DMS 273 treated with DMSO at 0.1 percent for 48 hours (cell line): ENCODE data around the gene TIGAR.

ENCODE experiments used
- DNase-seq: peaks from one replicate; lab custom pipeline; 2025; lab: John Stamatoyannopoulos, UW

TIGAR gene

DNA sequence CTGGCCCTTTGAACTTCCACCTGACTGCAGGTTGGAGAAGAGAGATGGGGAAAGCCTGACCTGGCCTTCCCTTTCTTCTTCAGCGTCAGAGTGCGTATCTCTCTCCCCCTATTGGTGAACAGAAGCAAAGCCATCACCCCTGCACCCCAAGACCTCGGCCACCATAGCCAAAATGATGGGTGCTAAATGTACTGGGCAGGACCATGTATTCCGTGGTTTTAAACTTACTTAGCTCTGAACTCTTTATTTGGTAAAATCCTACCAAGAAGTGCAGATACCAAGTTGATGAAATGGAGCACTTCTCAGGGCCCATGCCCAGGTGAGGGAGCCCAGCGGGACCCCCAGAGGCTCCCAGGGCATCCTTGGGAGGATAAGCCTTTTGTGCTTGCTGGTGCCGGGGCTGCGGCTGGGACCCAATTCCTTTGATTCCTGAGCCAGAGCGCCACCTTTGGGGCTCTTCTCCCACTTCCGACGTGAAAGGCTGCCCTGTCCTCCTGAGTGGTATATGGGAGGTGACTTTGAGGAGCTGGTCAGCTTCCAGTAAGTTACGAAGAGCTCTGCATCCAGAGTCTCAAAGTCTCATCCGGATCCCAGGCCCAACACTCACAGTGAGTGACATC lies 38.0 kb upstream of the TIGAR start:
- no peak for DNase-seq

DNA sequence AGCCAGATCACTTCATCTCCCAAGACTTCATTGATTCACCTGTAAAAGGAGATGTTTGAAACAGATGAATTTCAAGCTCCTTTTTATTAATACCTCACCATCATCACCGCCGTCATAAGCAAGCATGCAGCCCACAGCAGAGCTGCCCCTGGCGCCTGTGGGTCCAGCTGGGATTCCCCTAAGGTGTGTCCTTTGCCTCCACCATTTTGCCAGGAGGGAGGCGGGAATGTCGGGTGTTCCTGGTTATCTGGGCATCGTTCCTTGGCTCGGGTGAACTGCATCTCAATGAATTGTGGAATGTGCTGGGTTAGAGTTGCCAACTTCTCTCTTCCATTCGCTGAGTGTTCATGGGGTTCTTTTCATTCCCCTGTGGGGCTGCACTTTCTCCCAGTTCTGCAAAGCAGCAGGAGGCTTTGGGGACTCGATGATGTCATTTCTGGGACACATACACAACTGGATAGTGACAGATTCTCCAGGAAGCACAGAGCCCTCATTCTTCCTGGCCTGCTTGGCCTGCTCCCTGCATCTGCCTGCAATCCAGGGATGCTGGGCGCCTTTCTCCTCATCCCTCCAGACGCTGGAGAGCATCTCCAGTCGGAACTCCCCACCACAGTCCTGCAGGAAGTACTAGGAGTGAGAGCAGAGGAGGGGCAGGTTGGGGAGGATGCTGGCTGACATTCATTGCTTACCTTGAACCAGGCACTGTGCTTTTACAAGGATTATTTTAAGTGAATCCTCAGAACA lies 37.3 kb upstream of the TIGAR start:
- no peak for DNase-seq

- DNase-seq, result no peak
These were observed 36.7 kb upstream of the TIGAR start for GRCh38 chr12:4284306-4284705.

DNA sequence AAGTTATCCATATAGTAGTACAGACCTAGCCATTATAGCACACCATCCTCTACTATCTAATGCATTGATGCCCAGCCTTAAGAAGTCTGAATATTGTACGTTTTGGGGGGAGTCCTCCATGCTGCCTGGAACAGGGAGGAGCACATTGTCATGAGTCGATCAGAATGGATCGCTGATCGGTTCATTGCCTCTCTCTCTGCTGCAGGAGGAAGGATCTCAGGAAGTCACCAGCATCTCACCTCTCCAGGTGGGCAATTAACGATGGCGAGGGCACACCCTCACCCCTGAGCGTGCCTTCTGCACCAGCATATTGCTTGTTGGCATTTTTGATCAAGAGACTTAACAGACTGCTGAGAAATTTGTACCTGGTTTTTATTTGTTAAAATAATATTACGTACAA lies 35.9 kb upstream of the TIGAR start:
- DNase-seq, result no peak

GRCh38 chr12:4286228-4286627 lies 34.8 kb upstream of the TIGAR start:
- no peak for DNase-seq

DNA sequence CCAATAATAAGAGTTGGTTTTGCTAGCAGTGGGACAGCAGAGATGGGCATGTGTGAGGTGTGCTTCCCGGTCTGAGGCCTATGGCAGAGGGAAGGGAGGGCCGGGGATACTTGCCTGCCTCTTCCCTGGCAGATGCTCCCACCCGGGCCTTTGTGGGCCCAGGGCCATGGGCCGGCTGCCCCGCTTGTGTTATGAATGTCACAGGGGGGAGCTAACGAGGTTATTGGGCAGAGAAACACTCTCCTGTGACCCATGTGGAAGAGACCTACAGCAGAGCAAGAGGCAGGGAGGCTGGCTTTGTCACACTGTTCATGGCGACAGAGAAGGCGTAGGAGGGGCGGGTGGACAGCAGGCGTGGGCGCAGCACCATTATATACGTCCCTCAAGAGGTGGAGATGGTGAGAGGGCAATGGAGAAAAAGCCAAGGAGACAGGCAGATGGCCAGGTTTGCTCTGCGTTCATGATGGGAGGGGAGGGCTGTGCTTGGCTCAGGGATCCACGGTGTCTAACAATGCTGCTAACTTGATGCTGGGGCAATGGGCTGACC lies 34.2 kb upstream of the TIGAR start:
- no peak for DNase-seq

DNA sequence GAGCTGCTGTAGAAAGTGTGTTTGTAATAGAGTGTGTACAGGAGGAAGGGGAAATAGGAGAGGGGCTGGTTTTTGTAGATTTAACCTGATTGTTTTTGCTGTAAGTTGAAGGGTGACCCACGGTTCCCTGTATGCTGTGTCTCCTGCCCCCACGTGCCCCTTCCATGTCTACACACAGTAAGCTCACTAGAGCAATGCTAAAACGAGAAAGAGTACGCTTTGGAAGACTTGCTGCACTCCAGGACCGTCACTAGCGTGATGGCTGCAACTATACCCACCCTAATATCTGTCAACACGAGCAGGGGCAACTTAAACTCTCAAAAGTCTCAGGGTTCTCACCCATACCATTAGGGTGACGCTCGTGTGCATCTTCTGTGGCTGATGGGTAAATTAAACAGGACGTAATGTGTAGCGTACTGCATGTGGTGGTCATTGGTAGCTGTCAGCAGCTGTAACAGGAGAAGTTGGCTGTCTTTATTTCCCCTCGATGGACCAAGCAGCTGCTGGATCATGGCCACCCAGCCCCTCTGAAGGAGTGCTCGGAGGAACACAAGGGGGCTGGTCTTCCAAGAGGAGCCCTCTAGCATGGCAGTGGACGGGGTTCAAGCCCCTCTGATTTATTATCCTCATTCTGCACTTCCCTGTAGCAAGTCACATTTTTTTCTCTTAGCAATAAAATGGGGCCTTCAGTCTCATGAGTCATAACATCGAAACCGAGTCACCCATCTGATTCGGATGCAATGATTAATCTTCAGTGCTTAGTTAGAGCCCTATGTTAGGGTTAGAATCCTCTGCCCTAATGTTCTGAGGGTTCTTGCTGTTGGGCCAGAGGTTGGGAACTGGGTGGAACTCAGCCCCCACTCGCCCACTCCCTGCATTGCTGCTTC lies 33.4 kb upstream of the TIGAR start:
- no peak for DNase-seq

DNA sequence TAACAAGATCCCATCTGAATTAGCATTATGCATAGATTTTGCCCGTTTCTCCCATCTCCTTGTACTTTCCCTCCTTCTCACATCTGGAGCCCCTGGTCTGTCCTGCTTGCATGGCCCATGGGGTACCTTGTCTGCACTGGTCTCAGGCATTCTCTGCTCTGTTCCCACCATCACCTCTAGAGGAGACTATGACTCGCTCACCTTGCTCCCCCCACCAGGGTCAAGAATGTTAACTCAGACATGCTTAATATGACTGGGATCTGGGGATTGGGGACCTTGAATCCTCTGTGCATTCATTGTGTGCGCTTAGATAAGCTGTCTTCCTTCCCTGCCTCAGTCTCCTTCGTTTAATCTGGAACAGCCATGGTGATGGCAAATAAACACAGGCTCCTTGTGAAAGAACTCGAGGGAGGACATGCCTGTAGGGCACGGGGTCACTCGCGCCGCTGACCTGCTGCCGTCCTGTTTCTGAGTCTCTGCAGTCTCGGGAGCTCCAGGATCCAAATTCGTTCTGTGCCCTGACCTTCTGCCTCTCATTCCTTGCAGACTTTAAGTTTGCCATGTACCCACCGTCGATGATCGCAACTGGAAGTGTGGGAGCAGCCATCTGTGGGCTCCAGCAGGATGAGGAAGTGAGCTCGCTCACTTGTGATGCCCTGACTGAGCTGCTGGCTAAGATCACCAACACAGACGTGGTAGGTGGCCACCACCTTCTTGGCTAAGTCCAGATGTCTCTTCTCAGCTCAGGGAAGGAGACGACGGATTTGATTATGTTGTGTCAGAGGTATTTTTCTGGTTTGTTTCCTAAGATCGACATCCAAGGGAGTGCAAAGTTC lies 32.5 kb upstream of the TIGAR start:
- DNase-seq, result no peak

DNA sequence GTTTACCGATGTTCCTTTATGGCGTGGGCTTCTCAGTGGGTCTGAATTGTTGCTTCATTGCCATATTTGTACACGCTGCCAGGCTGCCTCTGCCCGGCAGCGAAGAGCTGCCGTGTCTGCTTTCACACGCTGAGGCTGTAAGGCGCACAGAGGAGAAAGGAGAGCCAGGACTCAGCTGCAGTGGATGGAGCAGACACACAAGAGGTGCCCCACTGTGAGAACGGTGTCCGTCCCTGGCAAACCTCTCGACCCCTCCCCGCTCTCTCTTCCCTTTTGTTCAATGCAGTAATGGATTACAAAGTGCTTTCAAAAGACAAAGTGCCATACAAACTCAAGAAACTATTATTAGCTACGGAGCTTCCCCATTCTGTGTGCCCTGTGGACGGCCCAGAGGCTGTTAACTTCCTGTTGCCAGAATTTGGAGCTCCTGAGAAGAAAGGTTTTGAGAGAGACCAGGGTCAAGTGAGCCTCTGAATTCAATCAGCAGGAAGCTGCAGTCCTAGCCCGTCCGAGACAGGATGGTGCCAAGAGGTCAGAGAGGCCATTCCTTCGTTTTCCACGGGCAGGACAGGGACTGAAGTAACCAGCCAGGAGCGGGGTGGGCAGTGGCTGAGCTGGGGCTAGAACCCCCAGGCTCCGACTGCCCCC lies 31.7 kb upstream of the TIGAR start:
- no peak for DNase-seq

DNA sequence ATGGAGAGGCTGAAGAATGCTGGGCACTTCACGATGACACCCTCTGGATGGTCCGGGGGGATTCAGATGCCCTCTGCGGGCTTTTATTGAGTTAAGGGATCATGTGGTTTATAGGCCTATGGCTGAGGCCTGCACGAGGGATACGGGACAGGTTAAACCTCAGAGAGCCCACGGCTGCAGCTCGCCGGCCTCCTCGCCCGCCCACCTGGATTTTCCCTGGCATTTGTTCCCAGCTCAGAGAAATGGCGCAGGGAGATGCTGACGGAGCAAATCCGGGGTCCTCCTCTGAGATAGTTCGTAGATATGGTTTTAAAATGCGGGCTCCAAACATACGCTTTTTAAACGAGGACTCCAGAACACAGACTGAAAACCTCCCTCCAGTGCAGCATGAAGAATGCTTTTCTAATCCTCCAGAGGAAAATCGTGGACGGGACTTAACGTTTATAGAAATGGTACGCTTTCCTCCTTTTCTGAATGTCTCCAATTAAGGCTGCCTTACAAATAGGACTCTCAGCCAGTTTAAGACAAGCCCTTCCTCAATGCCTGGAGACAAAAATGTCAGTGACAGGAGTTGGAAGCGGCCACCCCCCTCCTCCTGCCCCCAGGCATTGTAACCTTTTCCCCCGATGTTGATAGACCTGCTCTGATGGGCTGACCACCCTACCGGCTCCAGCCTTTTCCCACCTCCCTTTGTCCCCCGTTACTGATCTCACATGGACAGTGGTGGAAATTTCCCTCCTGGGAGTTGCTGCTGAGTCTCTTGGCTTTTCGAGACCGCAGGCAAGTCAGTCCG lies 30.8 kb upstream of the TIGAR start:
- no peak for DNase-seq

- DNase-seq, result no peak
These were observed 28.5 kb upstream of the TIGAR start for GRCh38 chr12:4292341-4293073.

GRCh38 chr12:4293299-4293965 lies 27.6 kb upstream of the TIGAR start:
- DNase-seq, result no peak

DNA sequence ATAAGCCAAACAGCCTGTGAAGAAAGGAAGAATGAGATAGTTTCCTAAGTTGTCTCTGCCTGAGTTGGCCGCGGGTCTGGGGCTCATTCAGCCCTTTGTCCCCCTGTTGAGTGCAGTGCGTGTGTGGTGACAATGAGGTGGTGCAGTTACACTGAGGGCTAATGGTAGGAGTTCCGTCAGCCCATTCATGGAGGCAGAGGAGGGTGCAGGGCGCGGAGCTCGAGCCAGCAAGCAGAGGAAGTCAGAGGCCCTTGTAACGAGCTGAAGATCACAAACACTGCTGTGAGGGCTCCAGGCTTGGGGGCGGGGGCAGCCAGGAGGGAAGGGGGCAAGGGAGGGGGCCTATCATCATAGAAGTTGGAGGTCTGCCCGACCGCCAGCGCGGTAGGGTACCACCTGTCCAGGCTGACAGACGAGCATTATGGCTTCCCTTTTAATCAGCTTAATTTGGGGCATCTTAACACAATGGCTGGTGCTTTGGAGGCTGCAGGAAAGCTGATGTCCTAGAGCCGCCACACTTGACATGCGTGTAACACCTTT lies 27.0 kb upstream of the TIGAR start:
- no peak for DNase-seq

- DNase-seq, result no peak
These were observed 24.3 kb upstream of the TIGAR start for GRCh38 chr12:4296751-4297150.

DNA sequence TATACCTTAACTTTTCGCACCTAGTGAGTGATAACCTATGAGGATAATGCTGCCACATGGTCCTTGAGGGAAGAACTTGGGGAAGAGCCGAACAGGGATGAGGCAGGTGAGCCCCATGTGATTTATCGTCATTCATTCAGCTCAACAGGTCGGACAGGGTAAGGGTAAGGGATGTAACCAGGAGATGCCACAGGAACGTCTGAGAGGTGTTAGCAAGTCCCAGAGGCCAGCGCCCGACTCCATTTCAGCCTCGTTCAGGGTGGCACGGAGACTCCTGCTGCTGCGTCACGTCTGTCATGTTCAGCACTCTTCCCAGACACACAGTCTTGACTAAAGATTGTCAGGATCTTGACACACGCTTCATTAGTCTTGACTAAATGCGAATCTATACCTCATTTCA lies 23.4 kb upstream of the TIGAR start:
- no peak for DNase-seq

DNA sequence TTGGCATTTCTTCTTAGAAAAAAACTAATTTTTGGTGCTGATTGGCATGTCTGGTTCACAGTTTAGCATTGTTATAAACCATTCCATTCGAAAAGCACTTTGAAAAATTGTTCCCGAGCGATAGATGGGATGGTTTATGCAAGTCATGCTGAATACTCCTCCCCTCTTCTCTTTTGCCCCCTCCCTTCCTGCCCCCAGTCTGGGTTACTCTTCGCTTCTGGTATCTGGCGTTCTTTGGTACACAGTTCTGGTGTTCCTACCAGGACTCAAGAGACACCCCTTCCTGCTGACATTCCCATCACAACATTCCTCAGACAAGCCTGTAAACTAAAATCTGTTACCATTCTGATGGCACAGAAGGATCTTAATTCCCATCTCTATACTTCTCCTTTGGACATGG lies 20.1 kb upstream of the TIGAR start:
- DNase-seq, result no peak

DNA sequence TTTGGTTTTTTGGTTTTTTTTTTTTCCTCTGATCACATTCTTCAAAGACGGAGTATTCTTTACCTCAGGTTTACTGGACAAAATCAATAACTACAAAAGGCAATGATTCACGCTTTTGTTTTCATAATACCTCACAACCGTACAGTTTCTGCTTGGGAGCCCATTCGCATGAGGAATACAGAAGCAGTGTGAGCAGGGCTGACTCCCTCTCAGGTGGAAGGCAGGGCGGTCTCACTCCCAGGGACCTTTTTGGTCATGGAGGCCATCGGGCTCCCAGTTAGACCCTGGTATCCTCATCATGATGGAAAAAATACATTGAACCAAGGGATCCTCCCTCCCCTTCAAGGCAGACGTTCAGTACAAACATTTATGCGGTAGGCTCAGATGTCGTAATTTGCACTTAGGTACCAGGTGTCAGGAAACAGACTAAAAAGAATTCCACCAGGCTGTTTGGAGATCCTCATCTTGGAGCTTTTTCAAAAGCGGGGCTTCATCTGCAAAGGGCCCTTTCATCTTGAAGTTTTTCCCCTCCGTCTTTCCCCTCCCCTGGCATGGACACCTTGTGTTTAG lies 19.0 kb upstream of the TIGAR start:
- DNase-seq, result no peak

GRCh38 chr12:4302881-4303280 lies 18.1 kb upstream of the TIGAR start:
- DNase-seq, result no peak

DNA sequence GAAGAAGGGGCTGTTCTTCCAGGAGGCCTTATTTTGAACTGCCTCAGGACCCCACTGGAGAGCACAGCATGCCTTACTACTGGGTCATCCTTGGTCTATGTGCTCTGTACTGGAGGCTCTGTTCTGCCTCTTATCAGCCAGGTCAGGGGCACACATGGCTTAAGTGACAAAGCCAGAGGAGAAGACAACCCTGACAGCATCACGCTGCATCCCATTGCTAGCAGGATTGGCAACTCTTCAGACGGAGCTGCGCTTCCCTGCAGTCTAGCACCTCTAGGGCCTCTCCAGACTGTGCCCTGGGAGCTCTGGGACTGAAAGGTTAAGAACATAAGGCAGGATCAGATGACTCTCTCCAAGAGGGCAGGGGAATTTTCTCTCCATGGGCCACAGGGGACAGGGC lies 17.3 kb upstream of the TIGAR start:
- DNase-seq, result no peak
